WTC11 (cell line): ENCODE measurements around the gene TPST2. TPM values are rescaled to one million over a fixed set of nuclear protein-coding genes. Genes with fewer than 3 reads are reported as not detected.

ENCODE experiments used
- ATAC-seq: fragments of 200-7000 bp; cut with Tn5 transposase; 2 replicates; pipeline ENCODE4 v1.10.0; 2021; ENCODE audit warnings: mild to moderate bottlenecking, moderate library complexity
- CTCF ChIA-PET: fragments of 300-600 bp; sonication (Branson Sonifier 250); formaldehyde crosslinking; loops from one replicate; lab custom pipeline; 2021; ENCODE audit warnings: antibody characterized with exemption; lab: Charles Lee
- POLR2A ChIA-PET: fragments of 350-600 bp; sonication (Branson Sonifier 250); formaldehyde crosslinking; loops from one replicate; lab custom pipeline; 2021; ENCODE audit warnings: antibody characterized with exemption; lab: Charles Lee
- DNase-seq: peaks from one replicate; pipeline ENCODE4 v3.0.0; 2021; ENCODE audit warnings: low spot score
- H3K27ac Mint-ChIP-seq: 2 replicates; pipeline ENCODE4 v1.8.0; 2021; ENCODE audit warnings: mixed read lengths
- H3K27me3 Mint-ChIP-seq: 2 replicates; pipeline ENCODE4 v1.8.0; 2021; ENCODE audit warnings: low read depth, mild to moderate bottlenecking, moderate library complexity, mixed read lengths
- H3K36me3 Mint-ChIP-seq: 2 replicates; pipeline ENCODE4 v1.8.0; 2021; ENCODE audit warnings: mixed read lengths
- H3K4me1 Mint-ChIP-seq: 2 replicates; pipeline ENCODE4 v1.8.0; 2022; ENCODE audit warnings: mixed read lengths
- H3K4me3 Mint-ChIP-seq: 2 replicates; pipeline ENCODE4 v1.8.0; 2021; ENCODE audit warnings: mild to moderate bottlenecking, moderate library complexity, mixed read lengths
- H3K9me3 Mint-ChIP-seq: 2 replicates; pipeline ENCODE4 v1.8.0; 2021; ENCODE audit warnings: mixed read lengths
- CBFB ChIP-seq: sonication (generic); formaldehyde crosslinking; IDR thresholded peaks from 2 replicates; pipeline ENCODE4 v1.8.1; 2022; ENCODE audit warnings: mild to moderate bottlenecking, low read depth, missing genetic modification reagents
- ESRRA ChIP-seq: sonication (generic); formaldehyde crosslinking; IDR thresholded peaks from 2 replicates; pipeline ENCODE4 v1.8.1; 2022; ENCODE audit warnings: mild to moderate bottlenecking, missing genetic modification reagents, borderline replicate concordance
- FOXP1 ChIP-seq: sonication (generic); formaldehyde crosslinking; IDR thresholded peaks from 2 replicates; pipeline ENCODE4 v1.8.0; 2022; ENCODE audit warnings: missing genetic modification reagents, mild to moderate bottlenecking, moderate library complexity, borderline replicate concordance
- GABPB1 ChIP-seq: sonication (generic); formaldehyde crosslinking; IDR thresholded peaks from 2 replicates; pipeline ENCODE4 v1.8.1; 2023; ENCODE audit warnings: mild to moderate bottlenecking, missing genetic modification reagents
- IRF2 ChIP-seq: sonication (generic); formaldehyde crosslinking; IDR thresholded peaks from 2 replicates; pipeline ENCODE4 v1.8.0; 2022; ENCODE audit warnings: low read depth, missing genetic modification reagents, borderline replicate concordance
- JAZF1 ChIP-seq: fragments of 250-450 bp; sonication (Bioruptor Pico); IDR thresholded peaks from 2 replicates; pipeline ENCODE4 v1.9.0; 2021; ENCODE audit warnings: moderate library complexity, mild to moderate bottlenecking, inconsistent platforms
- MLX ChIP-seq: sonication (generic); formaldehyde crosslinking; IDR thresholded peaks from 2 replicates; pipeline ENCODE4 v1.8.1; 2023; ENCODE audit warnings: mild to moderate bottlenecking, missing genetic modification reagents, moderate library complexity
- MYBL2 ChIP-seq: sonication (generic); formaldehyde crosslinking; IDR thresholded peaks from 2 replicates; pipeline ENCODE4 v1.8.1; 2023; ENCODE audit warnings: mild to moderate bottlenecking, moderate library complexity, missing genetic modification reagents
- NR3C1 ChIP-seq: sonication (generic); formaldehyde crosslinking; conservative IDR thresholded peaks from 2 replicates; pipeline ENCODE4 v1.8.1; 2023; ENCODE audit warnings: low read depth, mild to moderate bottlenecking, missing genetic modification reagents
- PRDM15 ChIP-seq: sonication (generic); formaldehyde crosslinking; IDR thresholded peaks from 2 replicates; pipeline ENCODE4 v1.8.0; 2022; ENCODE audit warnings: missing genetic modification reagents
- RORB ChIP-seq: fragments of 250-450 bp; sonication (Bioruptor Pico); IDR thresholded peaks from 2 replicates; pipeline ENCODE4 v1.9.0; 2021; ENCODE audit warnings: mild to moderate bottlenecking
- total RNA-seq: library from RNA; stranded (reverse); gene quantifications from 3 replicates; pipeline ENCODE4 v1.2.3, GENCODE V29; 2021
- TF ChIP-seq, protein P1 (sequence below): fragments of 250-450 bp; sonication (Bioruptor Pico); IDR thresholded peaks from 2 replicates; pipeline ENCODE4 v1.8.0; 2021; ENCODE audit warnings: mild to moderate bottlenecking
- TF ChIP-seq, protein P2 (sequence below): fragments of 200-600 bp; IDR thresholded peaks from 2 replicates; pipeline ENCODE4 v1.8.0; 2022; ENCODE audit warnings: antibody characterized with exemption
- TF ChIP-seq, protein P3 (sequence below): sonication (generic); formaldehyde crosslinking; IDR thresholded peaks from 2 replicates; pipeline ENCODE4 v1.8.1; 2022; ENCODE audit warnings: missing genetic modification reagents, borderline replicate concordance
- TF ChIP-seq, protein P4 (sequence below): sonication (generic); formaldehyde crosslinking; conservative IDR thresholded peaks from 2 replicates; pipeline ENCODE4 v1.8.1; 2023; ENCODE audit warnings: mild to moderate bottlenecking, low read depth, missing genetic modification reagents, moderate library complexity

The TPST2 gene
- total RNA-seq, 1 experiment from 2014 or later = 84.2 TPM

DNA sequence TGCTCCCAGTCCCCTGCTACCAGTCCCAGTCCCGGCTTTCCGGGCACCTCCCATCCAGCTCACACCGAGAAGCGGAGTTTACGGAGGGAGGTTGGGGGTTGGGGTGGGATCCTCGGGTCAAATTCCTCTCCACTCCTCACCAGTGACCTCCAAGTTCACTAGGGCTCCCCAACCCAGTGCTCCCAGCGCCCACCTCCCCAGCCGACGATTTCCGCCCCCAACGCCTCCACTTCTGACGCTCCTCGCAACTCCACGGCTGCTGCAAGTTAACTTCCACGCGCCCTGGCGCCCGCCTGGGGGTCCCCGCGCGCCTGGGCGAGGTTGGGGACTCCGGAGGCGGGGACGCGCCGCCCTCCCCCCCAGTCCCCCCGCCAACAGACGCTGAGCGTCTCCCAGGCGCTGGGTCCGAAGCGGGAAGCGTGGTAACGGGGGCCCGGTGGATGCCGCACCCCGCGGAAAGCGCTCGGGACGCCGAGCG is 526 bp downstream of the TPST2 start:
- peak; percentile 90; the same call in 1 of the 2 replicates for TF ChIP-seq PRDM15 (CRISPR knock-in tag)
- TF ChIP-seq, protein P1, sequence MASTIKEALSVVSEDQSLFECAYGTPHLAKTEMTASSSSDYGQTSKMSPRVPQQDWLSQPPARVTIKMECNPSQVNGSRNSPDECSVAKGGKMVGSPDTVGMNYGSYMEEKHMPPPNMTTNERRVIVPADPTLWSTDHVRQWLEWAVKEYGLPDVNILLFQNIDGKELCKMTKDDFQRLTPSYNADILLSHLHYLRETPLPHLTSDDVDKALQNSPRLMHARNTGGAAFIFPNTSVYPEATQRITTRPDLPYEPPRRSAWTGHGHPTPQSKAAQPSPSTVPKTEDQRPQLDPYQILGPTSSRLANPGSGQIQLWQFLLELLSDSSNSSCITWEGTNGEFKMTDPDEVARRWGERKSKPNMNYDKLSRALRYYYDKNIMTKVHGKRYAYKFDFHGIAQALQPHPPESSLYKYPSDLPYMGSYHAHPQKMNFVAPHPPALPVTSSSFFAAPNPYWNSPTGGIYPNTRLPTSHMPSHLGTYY (CRISPR knock-in tag) = no peak
- TF ChIP-seq NR3C1 = peak; percentile 78; the same call in 1 of the 2 replicates
- TF ChIP-seq GABPB1 = no peak
- TF ChIP-seq, protein P2, sequence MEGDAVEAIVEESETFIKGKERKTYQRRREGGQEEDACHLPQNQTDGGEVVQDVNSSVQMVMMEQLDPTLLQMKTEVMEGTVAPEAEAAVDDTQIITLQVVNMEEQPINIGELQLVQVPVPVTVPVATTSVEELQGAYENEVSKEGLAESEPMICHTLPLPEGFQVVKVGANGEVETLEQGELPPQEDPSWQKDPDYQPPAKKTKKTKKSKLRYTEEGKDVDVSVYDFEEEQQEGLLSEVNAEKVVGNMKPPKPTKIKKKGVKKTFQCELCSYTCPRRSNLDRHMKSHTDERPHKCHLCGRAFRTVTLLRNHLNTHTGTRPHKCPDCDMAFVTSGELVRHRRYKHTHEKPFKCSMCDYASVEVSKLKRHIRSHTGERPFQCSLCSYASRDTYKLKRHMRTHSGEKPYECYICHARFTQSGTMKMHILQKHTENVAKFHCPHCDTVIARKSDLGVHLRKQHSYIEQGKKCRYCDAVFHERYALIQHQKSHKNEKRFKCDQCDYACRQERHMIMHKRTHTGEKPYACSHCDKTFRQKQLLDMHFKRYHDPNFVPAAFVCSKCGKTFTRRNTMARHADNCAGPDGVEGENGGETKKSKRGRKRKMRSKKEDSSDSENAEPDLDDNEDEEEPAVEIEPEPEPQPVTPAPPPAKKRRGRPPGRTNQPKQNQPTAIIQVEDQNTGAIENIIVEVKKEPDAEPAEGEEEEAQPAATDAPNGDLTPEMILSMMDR = no peak
- H3K9me3 Mint-ChIP-seq = peaks cover 6% of the 10 kb centered on the region; the same call in 1 of the 2 replicates
- ATAC-seq (peak; percentile 46), DNase-seq (peak; percentile 53)
- peak overlapping the region; percentile 85 for H3K4me3 Mint-ChIP-seq
- CTCF ChIA-PET = interaction anchor here (0.6 to 2.1 kb wide), 7 partner anchors 9 to 84 kb away, joined by 3 to 4 read pairs (median 3); no protein-coding TSS in a partner anchor
- POLR2A ChIA-PET = interaction anchor here (0.9 to 1.9 kb wide), 5 partner anchors 10 to 106 kb away, joined by 3 to 4 read pairs (median 3); partner anchors contain the start of genes CRYBB1, HPS4 and SRRD
- H3K27me3 Mint-ChIP-seq = no peaks in the 10 kb centered on the region; the same call in 1 of the 2 replicates
- H3K27ac Mint-ChIP-seq = peak overlapping the region; percentile 19; the same call in 1 of the 2 replicates
- peaks cover 15% of the 10 kb centered on the region for H3K36me3 Mint-ChIP-seq
- H3K4me1 Mint-ChIP-seq = peaks cover 51% of the 10 kb centered on the region

DNA sequence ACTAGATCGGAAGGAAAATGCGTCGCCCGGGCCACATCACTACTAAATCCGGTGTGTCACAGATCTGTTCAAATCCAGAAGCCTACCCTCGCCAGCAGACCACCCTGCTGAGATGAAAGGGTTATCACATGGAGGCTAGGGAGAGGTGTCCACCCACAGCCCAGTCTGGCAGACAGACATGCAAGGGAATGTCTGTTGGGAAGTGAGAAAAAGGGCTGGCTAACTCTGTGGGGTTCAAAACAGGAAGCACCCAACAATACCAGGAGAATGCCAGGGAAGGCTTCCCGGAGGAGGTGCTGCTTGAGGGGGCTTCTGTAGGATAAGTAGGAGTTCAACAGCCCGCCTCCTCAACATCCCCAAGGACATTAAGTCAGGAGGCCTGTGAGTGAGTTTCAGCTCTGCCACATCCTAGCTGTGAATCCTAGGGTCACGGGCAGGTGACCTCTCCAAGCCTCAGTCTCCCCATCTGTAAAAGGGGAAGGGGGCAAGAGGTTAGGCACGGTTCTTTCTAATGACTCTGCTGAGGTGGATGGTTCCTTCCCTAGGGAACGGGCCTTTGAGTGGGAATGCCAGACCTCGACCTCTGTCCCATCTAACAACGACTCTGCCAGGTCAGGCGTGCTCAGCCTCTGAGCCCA is 1.1 kb downstream of the TPST2 start:
- H3K27me3 Mint-ChIP-seq = no peaks in the 10 kb centered on the region; the same call in 1 of the 2 replicates
- peak overlapping the region; percentile 19; the same call in 1 of the 2 replicates for H3K27ac Mint-ChIP-seq
- no peak for DNase-seq
- ATAC-seq = no peak
- ChIA-PET CTCF (interaction anchor here (0.6 to 2.1 kb wide), 6 partner anchors 9 to 276 kb away, joined by 3 to 4 read pairs (median 3); no protein-coding TSS in a partner anchor), POLR2A (interaction anchor here (0.9 to 1.9 kb wide), 5 partner anchors 9 to 105 kb away, joined by 3 to 4 read pairs (median 3); partner anchors contain the start of genes CRYBB1, HPS4 and SRRD)
- H3K36me3 Mint-ChIP-seq = peaks cover 17% of the 10 kb centered on the region
- peaks cover 53% of the 10 kb centered on the region for H3K4me1 Mint-ChIP-seq
- H3K9me3 Mint-ChIP-seq = peaks cover 6% of the 10 kb centered on the region; the same call in 1 of the 2 replicates
- peak overlapping the region; percentile 85 for H3K4me3 Mint-ChIP-seq
- no peak for TF ChIP-seq MLX (CRISPR knock-in tag)
- TF ChIP-seq MYBL2 = no peak
- TF ChIP-seq, protein P3, sequence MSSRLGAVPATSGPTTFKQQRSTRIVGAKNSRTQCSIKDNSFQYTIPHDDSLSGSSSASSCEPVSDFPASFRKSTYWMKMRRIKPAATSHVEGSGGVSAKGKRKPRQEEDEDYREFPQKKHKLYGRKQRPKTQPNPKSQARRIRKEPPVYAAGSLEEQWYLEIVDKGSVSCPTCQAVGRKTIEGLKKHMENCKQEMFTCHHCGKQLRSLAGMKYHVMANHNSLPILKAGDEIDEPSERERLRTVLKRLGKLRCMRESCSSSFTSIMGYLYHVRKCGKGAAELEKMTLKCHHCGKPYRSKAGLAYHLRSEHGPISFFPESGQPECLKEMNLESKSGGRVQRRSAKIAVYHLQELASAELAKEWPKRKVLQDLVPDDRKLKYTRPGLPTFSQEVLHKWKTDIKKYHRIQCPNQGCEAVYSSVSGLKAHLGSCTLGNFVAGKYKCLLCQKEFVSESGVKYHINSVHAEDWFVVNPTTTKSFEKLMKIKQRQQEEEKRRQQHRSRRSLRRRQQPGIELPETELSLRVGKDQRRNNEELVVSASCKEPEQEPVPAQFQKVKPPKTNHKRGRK (CRISPR knock-in tag) = no peak
- TF ChIP-seq, protein P4, sequence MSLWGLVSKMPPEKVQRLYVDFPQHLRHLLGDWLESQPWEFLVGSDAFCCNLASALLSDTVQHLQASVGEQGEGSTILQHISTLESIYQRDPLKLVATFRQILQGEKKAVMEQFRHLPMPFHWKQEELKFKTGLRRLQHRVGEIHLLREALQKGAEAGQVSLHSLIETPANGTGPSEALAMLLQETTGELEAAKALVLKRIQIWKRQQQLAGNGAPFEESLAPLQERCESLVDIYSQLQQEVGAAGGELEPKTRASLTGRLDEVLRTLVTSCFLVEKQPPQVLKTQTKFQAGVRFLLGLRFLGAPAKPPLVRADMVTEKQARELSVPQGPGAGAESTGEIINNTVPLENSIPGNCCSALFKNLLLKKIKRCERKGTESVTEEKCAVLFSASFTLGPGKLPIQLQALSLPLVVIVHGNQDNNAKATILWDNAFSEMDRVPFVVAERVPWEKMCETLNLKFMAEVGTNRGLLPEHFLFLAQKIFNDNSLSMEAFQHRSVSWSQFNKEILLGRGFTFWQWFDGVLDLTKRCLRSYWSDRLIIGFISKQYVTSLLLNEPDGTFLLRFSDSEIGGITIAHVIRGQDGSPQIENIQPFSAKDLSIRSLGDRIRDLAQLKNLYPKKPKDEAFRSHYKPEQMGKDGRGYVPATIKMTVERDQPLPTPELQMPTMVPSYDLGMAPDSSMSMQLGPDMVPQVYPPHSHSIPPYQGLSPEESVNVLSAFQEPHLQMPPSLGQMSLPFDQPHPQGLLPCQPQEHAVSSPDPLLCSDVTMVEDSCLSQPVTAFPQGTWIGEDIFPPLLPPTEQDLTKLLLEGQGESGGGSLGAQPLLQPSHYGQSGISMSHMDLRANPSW = no peak
- TF ChIP-seq RORB (CRISPR knock-in tag) = no peak
- TF ChIP-seq GABPB1 = no peak
- TF ChIP-seq ESRRA (CRISPR knock-in tag) = no peak
- TF ChIP-seq JAZF1 = no peak
- no peak for TF ChIP-seq CBFB (CRISPR knock-in tag)
- no peak for TF ChIP-seq FOXP1 (CRISPR knock-in tag)
- TF ChIP-seq IRF2 (CRISPR knock-in tag) = no peak
